Measurements from ENCODE around the gene NBPF1. TPM values are rescaled to one million over a fixed set of nuclear protein-coding genes. Genes with fewer than 3 reads are reported as not detected.
"Not testable (repeated sequence)": the region's sequence is repeated elsewhere in the genome, so short reads cannot be mapped to it uniquely, and the experiment has no call there.

NBPF1 gene
- total RNA-seq, 1 experiment from 2014 or later, result 56.6 TPM

- not testable (repeated sequence) for H3K4me3 ChIP-seq; H3K4me1 ChIP-seq (replicated peaks); H3K27me3 ChIP-seq (replicated peaks); H3K9me3 ChIP-seq (replicated peaks); H3K27ac ChIP-seq
- H3K36me3 ChIP-seq, result peaks cover 42% of the 10 kb centered on the region
- DNase-seq (ENCODE audit: low read depth in 1 of 2, low spot score in 2 of 2), result peak in 1 of 2 experiments; percentile 52
Measured at GRCh38 chr1:16633540-16634282, 20.3 kb upstream of the NBPF1 start.

DNA sequence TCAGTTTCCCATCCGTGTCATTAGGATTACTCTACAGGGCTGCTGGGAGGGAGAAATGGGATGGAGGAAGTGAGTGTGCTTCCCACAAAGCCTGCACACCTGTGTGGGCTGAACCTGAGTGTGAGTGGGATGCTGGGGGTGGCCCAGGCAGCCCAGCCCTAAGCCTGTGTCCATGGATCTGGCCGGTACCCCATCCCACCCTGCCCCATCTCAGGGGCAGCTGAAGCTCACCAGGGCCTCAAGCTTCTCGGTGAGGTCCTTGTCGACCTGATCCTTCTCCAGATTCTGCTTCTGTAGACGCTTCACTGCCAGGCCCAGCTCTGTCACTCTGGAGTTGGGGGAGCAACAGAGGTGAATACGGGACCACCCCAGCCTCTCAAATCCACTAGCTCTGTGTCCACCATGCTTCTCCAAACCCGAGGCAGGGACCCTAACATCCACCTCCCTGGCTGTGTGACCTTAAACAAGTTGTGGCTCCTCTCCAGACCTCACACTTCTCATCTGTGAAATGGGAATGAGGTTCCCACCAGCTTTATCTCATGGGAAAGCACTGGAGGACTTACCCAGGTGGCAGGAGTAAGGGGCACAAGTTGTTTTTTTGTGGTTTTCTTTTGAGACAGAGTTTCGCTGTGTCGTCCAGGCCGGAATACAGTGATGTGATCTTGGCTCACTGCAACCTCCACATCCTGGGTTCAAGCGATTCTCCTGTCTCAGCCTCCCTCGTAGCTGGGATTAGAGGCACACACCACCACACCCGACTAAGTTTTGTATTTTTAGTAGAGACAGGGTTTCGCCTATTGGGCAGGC lies 18.9 kb upstream of the NBPF1 start:
- H3K9me3 ChIP-seq (replicated peaks); H3K4me1 ChIP-seq (replicated peaks); H3K27ac ChIP-seq; H3K27me3 ChIP-seq (replicated peaks); H3K4me3 ChIP-seq: not testable (repeated sequence)
- H3K36me3 ChIP-seq, result peaks cover 51% of the 10 kb centered on the region
- peak in 1 of 2 experiments; percentile 55 for DNase-seq (ENCODE audit: low read depth in 1 of 2, low spot score in 2 of 2)

GRCh38 chr1:16631248-16632043 lies 18.1 kb upstream of the NBPF1 start:
- Histone ChIP-seq H3K27ac (no peak overlapping the region), H3K9me3 (replicated peaks) (no peaks in the 10 kb centered on the region; the same call in 1 of the 2 replicates), H3K36me3 (peaks cover 47% of the 10 kb centered on the region), H3K27me3 (replicated peaks) (no peaks in the 10 kb centered on the region), H3K4me1 (replicated peaks) (no peaks in the 10 kb centered on the region), H3K4me3 (no peak overlapping the region)
- DNase-seq (ENCODE audit: low read depth in 1 of 2, low spot score in 2 of 2), result peak in 1 of 2 experiments; percentile 69

- no peaks in the 10 kb centered on the region for H3K27me3 ChIP-seq (replicated peaks)
- H3K9me3 ChIP-seq (replicated peaks), result no peaks in the 10 kb centered on the region; the same call in 1 of the 2 replicates
- peak in 1 of 2 experiments; percentile 73 for DNase-seq (ENCODE audit: low read depth in 1 of 2, low spot score in 2 of 2)
- H3K4me1 ChIP-seq (replicated peaks), result no peaks in the 10 kb centered on the region
- peaks cover 51% of the 10 kb centered on the region for H3K36me3 ChIP-seq
- H3K27ac ChIP-seq, result no peak overlapping the region
- no peak overlapping the region for H3K4me3 ChIP-seq
Measured at GRCh38 chr1:16630661-16631247, 17.4 kb upstream of the NBPF1 start.

DNA sequence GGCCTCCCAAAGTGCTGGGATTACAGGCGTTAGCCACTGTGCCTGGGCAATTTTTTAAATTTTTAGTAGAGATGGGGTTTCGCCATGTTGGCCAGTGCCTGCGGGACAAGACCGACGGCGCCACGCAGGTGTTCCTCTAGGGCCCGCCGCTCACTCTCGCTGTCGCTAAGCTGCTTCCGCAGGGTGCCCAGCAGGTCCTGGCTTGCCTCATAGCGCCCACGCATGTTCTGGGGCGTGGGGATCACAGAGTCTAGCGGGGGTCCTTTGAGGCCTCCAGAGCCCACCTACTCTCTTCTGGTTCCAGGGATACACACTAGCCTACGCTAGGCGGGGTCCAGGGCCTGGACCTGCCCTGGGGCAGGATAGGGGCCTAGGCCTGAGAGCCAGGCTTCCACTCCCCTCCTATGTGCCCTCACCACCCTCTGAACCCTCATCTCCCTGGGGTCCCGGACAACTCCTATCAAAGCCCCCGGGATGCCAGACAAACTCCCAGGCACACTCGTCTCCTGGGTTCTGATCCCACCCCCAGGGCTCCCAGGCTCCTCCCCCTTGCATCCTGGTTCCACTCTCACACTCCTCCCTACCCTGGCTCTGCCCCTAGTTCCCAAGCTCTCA lies 16.7 kb upstream of the NBPF1 start:
- H3K4me3 ChIP-seq; H3K27me3 ChIP-seq (replicated peaks); H3K27ac ChIP-seq; H3K4me1 ChIP-seq (replicated peaks); H3K9me3 ChIP-seq (replicated peaks): not testable (repeated sequence)
- DNase-seq (ENCODE audit: low read depth in 1 of 2, low spot score in 2 of 2), result peak in 1 of 2 experiments; percentile 72
- H3K36me3 ChIP-seq, result peaks cover 58% of the 10 kb centered on the region

GRCh38 chr1:16628361-16629111 lies 15.2 kb upstream of the NBPF1 start:
- Histone ChIP-seq H3K9me3 (replicated peaks) (no peaks in the 10 kb centered on the region; the same call in 1 of the 2 replicates), H3K27me3 (replicated peaks) (no peaks in the 10 kb centered on the region), H3K27ac (no peak overlapping the region), H3K4me1 (replicated peaks) (no peaks in the 10 kb centered on the region), H3K36me3 (peaks cover 68% of the 10 kb centered on the region), H3K4me3 (no peak overlapping the region)
- peak in 1 of 2 experiments; percentile 69 for DNase-seq (ENCODE audit: low read depth in 1 of 2, low spot score in 2 of 2)

DNA sequence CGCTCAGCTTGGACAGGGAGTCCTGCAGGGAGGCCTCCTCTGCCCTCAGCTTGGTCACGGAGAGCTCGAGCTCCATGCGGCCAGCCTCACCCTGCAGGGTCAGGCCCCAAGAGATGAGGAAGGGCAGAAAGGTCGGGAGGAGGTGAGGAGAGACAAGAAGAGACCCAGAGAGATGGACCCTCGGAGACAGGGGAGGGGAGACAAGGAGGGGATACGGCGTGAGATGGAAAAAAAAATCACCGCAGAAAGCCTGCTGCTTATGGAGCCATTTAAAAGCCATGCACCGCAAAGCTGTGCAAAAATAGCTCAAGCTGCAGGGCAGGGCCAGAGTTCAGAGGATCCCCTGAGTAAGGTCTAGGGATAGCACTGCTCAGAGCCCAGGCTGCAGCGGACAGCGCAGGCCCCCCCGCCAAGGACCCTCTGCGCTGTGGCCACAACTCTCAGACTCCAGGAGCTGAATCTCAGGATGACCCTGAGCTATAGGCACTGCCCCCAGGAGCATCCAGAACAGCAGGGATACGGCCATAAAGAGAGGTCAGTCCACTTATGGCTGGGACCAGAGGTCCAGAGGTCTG lies 13.1 kb upstream of the NBPF1 start:
- H3K27me3 ChIP-seq (replicated peaks); DNase-seq (ENCODE audit: low read depth in 1 of 2, low spot score in 2 of 2); H3K9me3 ChIP-seq (replicated peaks); H3K27ac ChIP-seq; H3K4me1 ChIP-seq (replicated peaks); H3K4me3 ChIP-seq: not testable (repeated sequence)
- H3K36me3 ChIP-seq, result peaks cover 62% of the 10 kb centered on the region

DNA sequence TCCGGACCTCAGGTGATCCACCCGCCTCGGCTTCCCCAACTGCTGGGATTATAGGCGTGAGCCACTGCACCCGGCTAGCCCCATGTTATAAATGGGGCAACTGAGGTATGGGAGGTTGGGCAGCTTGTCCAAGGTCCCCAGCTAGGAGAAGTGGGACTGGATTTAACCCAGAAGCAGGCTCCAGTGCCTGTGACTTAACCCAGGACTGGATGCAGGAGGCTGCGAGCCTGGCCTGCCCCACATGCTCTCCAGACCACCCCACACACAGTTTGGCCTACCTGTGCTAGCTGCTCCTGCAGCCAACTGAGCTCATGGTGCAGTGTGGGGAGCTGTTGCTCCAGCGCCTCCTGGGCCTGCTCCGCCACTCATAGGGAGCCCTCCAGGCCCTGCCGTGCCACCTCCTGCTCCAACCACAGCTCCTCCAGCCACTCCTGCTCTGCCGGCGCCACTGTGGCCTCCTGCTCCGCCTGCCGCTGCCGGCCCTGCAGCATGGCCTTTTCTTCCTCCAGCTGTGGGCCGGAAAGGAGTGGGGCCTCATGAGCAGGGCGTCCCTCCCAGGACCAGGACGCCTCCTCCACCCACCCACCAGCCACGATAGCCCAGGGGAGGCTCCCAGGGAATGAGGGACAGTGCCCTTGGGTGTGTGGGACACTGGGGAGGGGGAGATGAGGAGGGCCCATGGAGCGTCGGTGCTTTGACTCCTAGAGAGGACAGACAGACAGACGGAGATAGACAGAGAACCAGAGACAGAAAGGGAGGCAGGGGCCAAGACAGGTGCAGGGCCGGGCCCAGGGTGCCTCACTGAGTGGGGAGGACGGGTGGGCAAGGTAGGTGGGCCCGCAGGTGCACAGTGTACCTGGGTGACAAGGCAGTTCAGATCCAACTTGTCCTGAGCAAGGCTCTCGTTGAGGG lies 12.4 kb upstream of the NBPF1 start:
- Histone ChIP-seq H3K27me3 (replicated peaks) (no peaks in the 10 kb centered on the region), H3K9me3 (replicated peaks) (no peaks in the 10 kb centered on the region), H3K4me3 (no peak overlapping the region), H3K27ac (no peak overlapping the region), H3K4me1 (replicated peaks) (no peaks in the 10 kb centered on the region), H3K36me3 (peaks cover 57% of the 10 kb centered on the region)
- DNase-seq (ENCODE audit: low read depth in 1 of 2, low spot score in 2 of 2), result peak in 1 of 2 experiments; percentile 76

GRCh38 chr1:16623812-16624719 lies 10.7 kb upstream of the NBPF1 start:
- DNase-seq (ENCODE audit: low read depth in 1 of 2, low spot score in 2 of 2), result peak in 1 of 2 experiments; percentile 76
- H3K27ac ChIP-seq; H3K27me3 ChIP-seq (replicated peaks); H3K4me1 ChIP-seq (replicated peaks); H3K4me3 ChIP-seq; H3K9me3 ChIP-seq (replicated peaks): not testable (repeated sequence)
- H3K36me3 ChIP-seq, result peaks cover 43% of the 10 kb centered on the region

- H3K4me3 ChIP-seq; H3K9me3 ChIP-seq (replicated peaks); H3K27ac ChIP-seq; H3K4me1 ChIP-seq (replicated peaks); H3K27me3 ChIP-seq (replicated peaks): not testable (repeated sequence)
- peak in 1 of 2 experiments; percentile 63 for DNase-seq (ENCODE audit: low read depth in 1 of 2, low spot score in 2 of 2)
- H3K36me3 ChIP-seq, result peaks cover 40% of the 10 kb centered on the region
Measured at GRCh38 chr1:16623337-16623736, 10.0 kb upstream of the NBPF1 start.

Measured in SJSA1 (cell line).